HG03196 (cell line): Measurements from ENCODE around the gene TOX2.

Experiments
- ATAC-seq: cut with Tn5 transposase; IDR thresholded peaks from one replicate; pipeline ENCODE4 v1.9.1; 2021; ENCODE audit not compliant: unreplicated experiment

Gene TOX2

GRCh38 chr20:44073011-44073674 is 158.5 kb downstream of the TOX2 start:
- no peak for ATAC-seq

- no peak for ATAC-seq
Measured at GRCh38 chr20:44073675-44074071, 159.0 kb downstream of the TOX2 start.

GRCh38 chr20:44074252-44075151 is 159.8 kb downstream of the TOX2 start:
- no peak for ATAC-seq

GRCh38 chr20:44075191-44075949 is 160.7 kb downstream of the TOX2 start:
- no peak for ATAC-seq

- ATAC-seq = no peak
Measured at GRCh38 chr20:44075950-44076232, 161.2 kb downstream of the TOX2 start.

GRCh38 chr20:44079291-44079690 is 164.6 kb downstream of the TOX2 start:
- no peak for ATAC-seq

GRCh38 chr20:44080064-44080463 is 165.4 kb downstream of the TOX2 start:
- no peak for ATAC-seq

- ATAC-seq = peak; percentile 77
Measured at GRCh38 chr20:44080646-44081267, 166.1 kb downstream of the TOX2 start.

GRCh38 chr20:44081476-44081875 is 166.8 kb downstream of the TOX2 start:
- ATAC-seq = no peak

- ATAC-seq = no peak
Measured at GRCh38 chr20:44081888-44082287, 167.2 kb downstream of the TOX2 start.

GRCh38 chr20:44083220-44083933 is 168.7 kb downstream of the TOX2 start:
- ATAC-seq = no peak

GRCh38 chr20:44084439-44084838 is 169.8 kb downstream of the TOX2 start:
- ATAC-seq = no peak

GRCh38 chr20:44084891-44085290 is 170.2 kb downstream of the TOX2 start:
- no peak for ATAC-seq

GRCh38 chr20:44085616-44086434 is 171.2 kb downstream of the TOX2 start:
- no peak for ATAC-seq

- no peak for ATAC-seq
Measured at GRCh38 chr20:44087051-44087856, 172.6 kb downstream of the TOX2 start.

GRCh38 chr20:44087857-44088120 is 173.1 kb downstream of the TOX2 start:
- no peak for ATAC-seq

- no peak for ATAC-seq
Measured at GRCh38 chr20:44089987-44090674, 175.5 kb downstream of the TOX2 start.

- ATAC-seq = no peak
Measured at GRCh38 chr20:44091026-44091425, 176.4 kb downstream of the TOX2 start.
